Kidney (tissue), 14 donors: ENCODE measurements around the gene WDR41. TPM values are rescaled to one million over a fixed set of nuclear protein-coding genes. Genes with fewer than 3 reads are reported as not detected.

ENCODE experiments used
- DNase-seq, 5 donors: peaks; one replicate each; pipeline ENCODE4 v3.0.0-alpha.2; 2013 to 2020
- FAIRE-seq: peaks from 2 replicates; lab custom pipeline; 2012; peaks lifted over from hg19 to GRCh38; lab: Jason Lieb, UNC
- H3K27ac ChIP-seq, 2 donors: one replicate each; pipeline ENCODE4 v1.7.0; 2013; ENCODE audit warnings: low read depth in 2 of 2, low read length in 2 of 2, inconsistent platforms in 1 of 2
- H3K27me3 ChIP-seq: one replicate; pipeline ENCODE4 v1.7.1; 2013; ENCODE audit warnings: low read length, inconsistent platforms; ENCODE audit not compliant: control insufficient read depth, insufficient read depth
- H3K36me3 ChIP-seq, 3 donors: one replicate each; pipeline versions ENCODE4 v1.7.0 to v1.7.1; 2013; ENCODE audit warnings: low read length in 3 of 3, control low read depth in 1 of 3, inconsistent platforms in 1 of 3; ENCODE audit not compliant: insufficient read depth in 3 of 3, control insufficient read depth in 2 of 3
- H3K4me1 ChIP-seq, 3 donors: one replicate each; pipeline versions ENCODE4 v1.7.0 to v1.7.1; 2013; ENCODE audit warnings: low read length in 3 of 3, inconsistent platforms in 1 of 3, low read depth in 1 of 3; ENCODE audit not compliant: control insufficient read depth in 2 of 3, insufficient read depth in 2 of 3
- H3K4me3 ChIP-seq, 3 donors: one replicate each; pipeline versions ENCODE4 v1.7.0 to v1.8.1; 2013; ENCODE audit warnings: low read length in 3 of 3, control low read depth in 1 of 3, inconsistent platforms in 1 of 3
- H3K9ac ChIP-seq, 3 donors: one replicate each; pipeline versions ENCODE4 v1.7.0 to v1.7.1; 2013; ENCODE audit warnings: low read length in 3 of 3, control low read depth in 1 of 3, inconsistent platforms in 1 of 3
- H3K9me3 ChIP-seq, 3 donors: one replicate each; pipeline versions ENCODE4 v1.7.0 to v1.7.1; 2013; ENCODE audit warnings: low read length in 3 of 3, control low read depth in 1 of 3, inconsistent platforms in 1 of 3; ENCODE audit not compliant: control insufficient read depth in 2 of 3, insufficient read depth in 1 of 3
- intact Hi-C: fragments of 100-400 bp; cut with DNase I; formaldehyde crosslinking; loops from one replicate; pipeline ENCODE4 v1.11.1; 2022
- polyA plus RNA-seq: library from polyadenylated mRNA; stranded (reverse); fragments of 350-450 nt; fragmentation: Illumina TruSeq; extraction: RNeasy Lipid Tissue Mini Kit (QIAGEN cat#74804); gene quantifications from one replicate; pipeline ENCODE4 v1.2.3, GENCODE V29; 2014; ENCODE audit warnings: low read depth, low replicate concordance; ENCODE audit not compliant: insufficient read depth
- total RNA-seq: library from RNA; stranded (reverse); fragmentation: NEBNext Ultra II Directional; extraction: Animal tissue kit (Norgen Biotek cat#: 25700); gene quantifications from one replicate; pipeline ENCODE4 v1.2.1, GENCODE V29; 2021
- TF ChIP-seq, protein P1 (sequence below): IDR thresholded peaks from 3 replicates; pipeline ENCODE4 v1.5.1; 2012; ENCODE audit warnings: mild to moderate bottlenecking, moderate library complexity, borderline replicate concordance; ENCODE audit not compliant: insufficient read depth; ENCODE audit errors: extremely low read depth
- donor health status: control.
- donor health status: control.
- donor health status: control.
- donor health status: control.
- donor health status: control.
- donor health status: DM: yes; HTN: yes; CAD: no.
- donor health status: Normal renal cell carcinoma (clear cell type).

WDR41 gene
- total and polyA plus RNA-seq, 2 donors from 2014 or later, result 16.0 to 45.2 TPM

DNA sequence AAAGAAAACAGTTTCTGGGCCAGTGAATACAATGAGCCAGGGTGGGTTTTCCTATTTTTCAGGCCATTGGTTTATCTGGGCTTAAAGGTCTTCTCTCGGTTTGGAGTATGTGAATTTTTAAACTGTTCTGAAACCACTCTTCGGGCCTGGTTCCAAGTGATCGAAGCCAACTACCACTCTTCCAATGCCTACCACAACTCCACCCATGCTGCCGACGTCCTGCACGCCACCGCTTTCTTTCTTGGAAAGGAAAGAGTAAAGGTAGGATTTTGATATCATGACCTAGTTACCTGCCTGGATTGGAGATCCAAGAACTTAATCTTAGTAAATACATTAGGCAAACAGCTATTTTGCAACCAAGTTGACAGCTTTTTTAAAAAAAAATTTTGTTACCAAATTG is 79.1 kb downstream of the WDR41 start:
- Histone ChIP-seq H3K4me1 (peaks cover 0 to under 1% (median 0%) of the 10 kb centered on the region in 3 donors), H3K36me3 (no peaks in the 10 kb centered on the region), H3K27me3 (no peaks in the 10 kb centered on the region), H3K27ac (no peak overlapping the region), H3K4me3 (no peak overlapping the region), H3K9ac (no peak overlapping the region), H3K9me3 (no peaks in the 10 kb centered on the region)
- intact Hi-C loops, result no loop called here
- TF ChIP-seq, protein P1, sequence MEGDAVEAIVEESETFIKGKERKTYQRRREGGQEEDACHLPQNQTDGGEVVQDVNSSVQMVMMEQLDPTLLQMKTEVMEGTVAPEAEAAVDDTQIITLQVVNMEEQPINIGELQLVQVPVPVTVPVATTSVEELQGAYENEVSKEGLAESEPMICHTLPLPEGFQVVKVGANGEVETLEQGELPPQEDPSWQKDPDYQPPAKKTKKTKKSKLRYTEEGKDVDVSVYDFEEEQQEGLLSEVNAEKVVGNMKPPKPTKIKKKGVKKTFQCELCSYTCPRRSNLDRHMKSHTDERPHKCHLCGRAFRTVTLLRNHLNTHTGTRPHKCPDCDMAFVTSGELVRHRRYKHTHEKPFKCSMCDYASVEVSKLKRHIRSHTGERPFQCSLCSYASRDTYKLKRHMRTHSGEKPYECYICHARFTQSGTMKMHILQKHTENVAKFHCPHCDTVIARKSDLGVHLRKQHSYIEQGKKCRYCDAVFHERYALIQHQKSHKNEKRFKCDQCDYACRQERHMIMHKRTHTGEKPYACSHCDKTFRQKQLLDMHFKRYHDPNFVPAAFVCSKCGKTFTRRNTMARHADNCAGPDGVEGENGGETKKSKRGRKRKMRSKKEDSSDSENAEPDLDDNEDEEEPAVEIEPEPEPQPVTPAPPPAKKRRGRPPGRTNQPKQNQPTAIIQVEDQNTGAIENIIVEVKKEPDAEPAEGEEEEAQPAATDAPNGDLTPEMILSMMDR, result no peak
- FAIRE-seq (no peak), DNase-seq (no peak)

- no peak overlapping the region for H3K4me3 ChIP-seq
- H3K9ac ChIP-seq, result no peak overlapping the region
- DNase-seq (no peak), FAIRE-seq (no peak)
- TF ChIP-seq, protein P1, result no peak
- H3K4me1 ChIP-seq, result no peaks in the 10 kb centered on the region
- no peak overlapping the region for H3K27ac ChIP-seq
- H3K36me3 ChIP-seq, result no peaks in the 10 kb centered on the region
- H3K9me3 ChIP-seq, result no peaks in the 10 kb centered on the region
- H3K27me3 ChIP-seq, result no peaks in the 10 kb centered on the region
- intact Hi-C loops, result no loop called here
Observed at GRCh38 chr5:77409870-77410621, 82.1 kb downstream of the WDR41 start.

GRCh38 chr5:77407152-77407551 is 85.0 kb downstream of the WDR41 start:
- FAIRE-seq (no peak), DNase-seq (no peak)
- H3K27me3 ChIP-seq, result no peaks in the 10 kb centered on the region
- no peak overlapping the region for H3K4me3 ChIP-seq
- H3K36me3 ChIP-seq, result no peaks in the 10 kb centered on the region
- no peak overlapping the region for H3K27ac ChIP-seq
- no peaks in the 10 kb centered on the region for H3K9me3 ChIP-seq
- no peaks in the 10 kb centered on the region for H3K4me1 ChIP-seq
- intact Hi-C loops, result no loop called here
- no peak overlapping the region for H3K9ac ChIP-seq
- TF ChIP-seq, protein P1, result no peak
